Osteoblast (primary cell): ENCODE results near the gene INS. TPM values are rescaled to one million over a fixed set of nuclear protein-coding genes. Genes with fewer than 3 reads are reported as not detected.

Experiments used
- DNase-seq: peaks from one replicate; pipeline ENCODE4 v3.0.0; 2011; ENCODE audit warnings: low spot score, mixed read lengths; ENCODE audit not compliant: insufficient read length; ENCODE audit errors: missing footprints
- H2AFZ ChIP-seq: 2 replicates; pipeline ENCODE4 v1.6.0; 2011; ENCODE audit warnings: mild to moderate bottlenecking, low read length
- H3K27ac ChIP-seq: 2 replicates; pipeline ENCODE4 v1.5.1; 2011; ENCODE audit warnings: mild to moderate bottlenecking, low read depth, low read length, moderate library complexity
- H3K27me3 ChIP-seq: 2 replicates; pipeline ENCODE4 v1.6.0; 2012; ENCODE audit warnings: mild to moderate bottlenecking, control low read depth, inconsistent platforms, low read length, moderate library complexity; ENCODE audit not compliant: insufficient read depth
- H3K36me3 ChIP-seq: 2 replicates; pipeline ENCODE4 v1.5.1; 2011; ENCODE audit warnings: mild to moderate bottlenecking, low read length, control low read depth, moderate library complexity; ENCODE audit not compliant: insufficient read depth
- H3K4me1 ChIP-seq: 2 replicates; pipeline ENCODE4 v1.5.1; 2011; ENCODE audit warnings: mild to moderate bottlenecking, low read length, control low read depth, moderate library complexity; ENCODE audit not compliant: insufficient read depth
- H3K4me2 ChIP-seq: 2 replicates; pipeline ENCODE4 v1.6.0; 2011; ENCODE audit warnings: mild to moderate bottlenecking, low read length; ENCODE audit not compliant: insufficient read depth
- H3K4me3 ChIP-seq: fragments of 200-600 bp; sonication (generic); 3 replicates; pipeline ENCODE4 v1.5.1; 2012; ENCODE audit warnings: mild to moderate bottlenecking, low read length, inconsistent platforms; ENCODE audit not compliant: insufficient read depth
- H3K79me2 ChIP-seq: 2 replicates; pipeline ENCODE4 v1.6.0; 2012; ENCODE audit warnings: mild to moderate bottlenecking, low read length, control low read depth, inconsistent platforms; ENCODE audit not compliant: insufficient read depth
- H3K9me3 ChIP-seq: 2 replicates; pipeline ENCODE4 v1.5.1; 2011; ENCODE audit warnings: low read depth, low read length, control low read depth
- H4K20me1 ChIP-seq: 2 replicates; pipeline ENCODE4 v1.6.0; 2012; ENCODE audit warnings: mild to moderate bottlenecking, low read length, control low read depth; ENCODE audit not compliant: insufficient read depth
- total RNA-seq: library from RNA; depleted of rRNA; stranded (reverse); fragments of >200 nt; gene quantifications from 2 replicates; pipeline ENCODE4 v1.2.3, GENCODE V29; 2012
- TF ChIP-seq, protein P1 (sequence below): IDR thresholded peaks from 2 replicates; pipeline ENCODE4 v1.5.1; 2011; ENCODE audit warnings: mild to moderate bottlenecking, low read depth, low read length, moderate library complexity; ENCODE audit errors: extremely low read depth

INS gene
- total RNA-seq, 1 donor, result not detected

GRCh38 chr11:2122222-2122906 lies 38.6 kb downstream of the INS start:
- H3K4me3 ChIP-seq, result peak overlapping the region; percentile 39
- TF ChIP-seq, protein P1, sequence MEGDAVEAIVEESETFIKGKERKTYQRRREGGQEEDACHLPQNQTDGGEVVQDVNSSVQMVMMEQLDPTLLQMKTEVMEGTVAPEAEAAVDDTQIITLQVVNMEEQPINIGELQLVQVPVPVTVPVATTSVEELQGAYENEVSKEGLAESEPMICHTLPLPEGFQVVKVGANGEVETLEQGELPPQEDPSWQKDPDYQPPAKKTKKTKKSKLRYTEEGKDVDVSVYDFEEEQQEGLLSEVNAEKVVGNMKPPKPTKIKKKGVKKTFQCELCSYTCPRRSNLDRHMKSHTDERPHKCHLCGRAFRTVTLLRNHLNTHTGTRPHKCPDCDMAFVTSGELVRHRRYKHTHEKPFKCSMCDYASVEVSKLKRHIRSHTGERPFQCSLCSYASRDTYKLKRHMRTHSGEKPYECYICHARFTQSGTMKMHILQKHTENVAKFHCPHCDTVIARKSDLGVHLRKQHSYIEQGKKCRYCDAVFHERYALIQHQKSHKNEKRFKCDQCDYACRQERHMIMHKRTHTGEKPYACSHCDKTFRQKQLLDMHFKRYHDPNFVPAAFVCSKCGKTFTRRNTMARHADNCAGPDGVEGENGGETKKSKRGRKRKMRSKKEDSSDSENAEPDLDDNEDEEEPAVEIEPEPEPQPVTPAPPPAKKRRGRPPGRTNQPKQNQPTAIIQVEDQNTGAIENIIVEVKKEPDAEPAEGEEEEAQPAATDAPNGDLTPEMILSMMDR, result no peak
- DNase-seq, result peak; percentile 99
- H4K20me1 ChIP-seq, result no peaks in the 10 kb centered on the region
- H3K27ac ChIP-seq, result no peak overlapping the region
- H3K27me3 ChIP-seq, result peaks cover 9% of the 10 kb centered on the region
- H3K4me1 ChIP-seq, result peaks cover 12% of the 10 kb centered on the region
- H2AFZ ChIP-seq, result peak overlapping the region; percentile 35
- peak overlapping the region; percentile 60 for H3K4me2 ChIP-seq
- no peaks in the 10 kb centered on the region for H3K79me2 ChIP-seq
- no peaks in the 10 kb centered on the region for H3K9me3 ChIP-seq
- no peaks in the 10 kb centered on the region for H3K36me3 ChIP-seq

GRCh38 chr11:2121227-2122130 lies 39.5 kb downstream of the INS start:
- no peaks in the 10 kb centered on the region for H3K79me2 ChIP-seq
- no peak overlapping the region for H2AFZ ChIP-seq
- TF ChIP-seq, protein P1, result no peak

GRCh38 chr11:2120359-2121100 lies 40.5 kb downstream of the INS start:
- Histone ChIP-seq H3K4me2 (no peak overlapping the region), H3K36me3 (no peaks in the 10 kb centered on the region), H3K4me3 (no peak overlapping the region), H3K9me3 (no peaks in the 10 kb centered on the region), H3K4me1 (peaks cover 12% of the 10 kb centered on the region), H3K27me3 (peaks cover 17% of the 10 kb centered on the region), H3K27ac (no peak overlapping the region), H3K79me2 (no peaks in the 10 kb centered on the region), H2AFZ (no peak overlapping the region), H4K20me1 (no peaks in the 10 kb centered on the region)
- TF ChIP-seq, protein P1, result no peak
- peak; percentile 87 for DNase-seq

More at GRCh38 chr11:2121227-2122130, 39.5 kb downstream of the INS start:
- no peaks in the 10 kb centered on the region for H3K36me3 ChIP-seq
- peak; percentile 71 for DNase-seq
- H3K27ac ChIP-seq, result no peak overlapping the region
- no peak overlapping the region for H3K4me3 ChIP-seq
- no peaks in the 10 kb centered on the region for H4K20me1 ChIP-seq
- peaks cover 12% of the 10 kb centered on the region for H3K4me1 ChIP-seq
- H3K27me3 ChIP-seq, result peaks cover 13% of the 10 kb centered on the region
- no peak overlapping the region for H3K4me2 ChIP-seq
- H3K9me3 ChIP-seq, result no peaks in the 10 kb centered on the region
